Activated T-cell treated with anti-CD3 and anti-CD28 coated beads, Interleukin-2, amount 50 U/mL, for 24 hours (primary cell): ENCODE measurements around the gene FAM221A.
"Not testable (repeated sequence)": the region's sequence is repeated elsewhere in the genome, so short reads cannot be mapped to it uniquely, and the experiment has no call there.

Experiments used
- DNase-seq: peaks from one replicate; pipeline ENCODE4 v3.0.0-alpha.2; 2020
- H3K27ac Mint-ChIP-seq: 2 replicates; pipeline ENCODE4 v1.8.0; 2020; ENCODE audit warnings: mild to moderate bottlenecking, mixed read lengths
- H3K27me3 Mint-ChIP-seq: 2 replicates; pipeline ENCODE4 v1.8.0; 2020; ENCODE audit warnings: mixed read lengths
- H3K36me3 Mint-ChIP-seq: 2 replicates; pipeline ENCODE4 v1.8.0; 2020; ENCODE audit warnings: low read depth, mixed read lengths
- H3K4me1 Mint-ChIP-seq: 2 replicates; pipeline ENCODE4 v1.8.0; 2020; ENCODE audit warnings: low read depth, mixed read lengths
- H3K4me3 Mint-ChIP-seq: 2 replicates; pipeline ENCODE4 v1.8.0; 2020; ENCODE audit warnings: mild to moderate bottlenecking, moderate library complexity, mixed read lengths
- H3K9me3 Mint-ChIP-seq: 2 replicates; pipeline ENCODE4 v1.8.0; 2020; ENCODE audit warnings: mixed read lengths

The FAM221A gene

DNA sequence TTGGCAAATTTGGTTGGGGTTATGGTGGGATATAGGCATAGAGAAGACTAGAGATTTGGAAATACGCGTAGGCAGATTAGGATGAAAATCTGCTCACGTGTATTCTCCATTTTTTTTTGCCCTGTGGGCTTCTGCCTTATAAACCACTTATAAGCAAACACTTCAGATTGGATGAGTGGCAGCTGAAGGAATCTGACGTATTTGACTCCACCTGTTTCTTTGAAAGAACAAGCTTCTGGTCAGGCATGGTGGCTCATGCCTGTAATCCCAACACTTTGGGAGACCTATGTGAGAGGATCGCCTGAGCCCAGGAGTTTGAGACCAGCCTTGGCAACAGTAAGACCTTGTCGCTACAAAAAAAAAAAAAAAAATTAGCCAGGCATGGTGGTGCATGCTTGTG lies 35.1 kb downstream of the FAM221A start:
- no peaks in the 10 kb centered on the region for H3K27me3 Mint-ChIP-seq
- H3K4me1 Mint-ChIP-seq = no peaks in the 10 kb centered on the region
- H3K36me3 Mint-ChIP-seq = no peaks in the 10 kb centered on the region
- H3K9me3 Mint-ChIP-seq = no peaks in the 10 kb centered on the region
- no peak overlapping the region for H3K27ac Mint-ChIP-seq
- DNase-seq = no peak
- H3K4me3 Mint-ChIP-seq = no peak overlapping the region

DNA sequence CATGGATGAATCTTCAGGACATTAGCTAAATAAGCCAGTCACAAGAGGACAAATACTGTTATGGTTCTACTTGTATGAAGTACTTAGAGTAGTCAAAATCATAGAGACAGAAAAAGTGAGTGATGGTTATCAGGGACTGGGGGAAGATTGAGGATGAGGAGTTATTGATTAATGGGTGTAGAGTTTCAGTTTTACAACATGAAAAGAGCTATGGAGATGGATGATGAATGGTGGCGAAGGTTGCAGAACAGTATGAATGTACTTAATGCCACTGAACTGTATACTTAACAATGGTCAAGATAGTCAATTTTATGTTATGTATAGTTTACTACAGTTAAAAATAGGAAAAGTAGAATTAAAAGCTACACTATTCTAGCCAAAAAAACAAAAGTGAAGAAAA lies 37.8 kb downstream of the FAM221A start:
- no peaks in the 10 kb centered on the region for H3K27me3 Mint-ChIP-seq
- no peaks in the 10 kb centered on the region for H3K36me3 Mint-ChIP-seq
- H3K4me3 Mint-ChIP-seq = no peak overlapping the region
- no peaks in the 10 kb centered on the region for H3K9me3 Mint-ChIP-seq
- H3K27ac Mint-ChIP-seq = no peak overlapping the region
- DNase-seq = no peak
- H3K4me1 Mint-ChIP-seq = no peaks in the 10 kb centered on the region

GRCh38 chr7:23721456-23721855 lies 41.5 kb downstream of the FAM221A start:
- H3K36me3 Mint-ChIP-seq = no peaks in the 10 kb centered on the region
- no peaks in the 10 kb centered on the region for H3K9me3 Mint-ChIP-seq
- no peak for DNase-seq
- H3K4me1 Mint-ChIP-seq = no peaks in the 10 kb centered on the region
- H3K4me3 Mint-ChIP-seq = no peak overlapping the region
- H3K27me3 Mint-ChIP-seq = no peaks in the 10 kb centered on the region
- H3K27ac Mint-ChIP-seq = no peak overlapping the region

GRCh38 chr7:23722587-23723216 lies 42.7 kb downstream of the FAM221A start:
- DNase-seq, H3K4me3 Mint-ChIP-seq, H3K27me3 Mint-ChIP-seq, H3K36me3 Mint-ChIP-seq, H3K9me3 Mint-ChIP-seq, H3K27ac Mint-ChIP-seq, H3K4me1 Mint-ChIP-seq: not testable (repeated sequence)

- not testable (repeated sequence) for DNase-seq, H3K36me3 Mint-ChIP-seq, H3K4me3 Mint-ChIP-seq, H3K4me1 Mint-ChIP-seq, H3K27ac Mint-ChIP-seq, H3K27me3 Mint-ChIP-seq, H3K9me3 Mint-ChIP-seq
These were observed 44.1 kb downstream of the FAM221A start for GRCh38 chr7:23724113-23724512.

GRCh38 chr7:23742051-23742450 lies 62.1 kb downstream of the FAM221A start:
- Mint-ChIP-seq H3K4me3 (no peak overlapping the region), H3K9me3 (peaks cover 23% of the 10 kb centered on the region), H3K4me1 (no peaks in the 10 kb centered on the region), H3K27me3 (no peaks in the 10 kb centered on the region), H3K36me3 (peaks cover 3% of the 10 kb centered on the region), H3K27ac (no peak overlapping the region)
- DNase-seq = no peak

DNA sequence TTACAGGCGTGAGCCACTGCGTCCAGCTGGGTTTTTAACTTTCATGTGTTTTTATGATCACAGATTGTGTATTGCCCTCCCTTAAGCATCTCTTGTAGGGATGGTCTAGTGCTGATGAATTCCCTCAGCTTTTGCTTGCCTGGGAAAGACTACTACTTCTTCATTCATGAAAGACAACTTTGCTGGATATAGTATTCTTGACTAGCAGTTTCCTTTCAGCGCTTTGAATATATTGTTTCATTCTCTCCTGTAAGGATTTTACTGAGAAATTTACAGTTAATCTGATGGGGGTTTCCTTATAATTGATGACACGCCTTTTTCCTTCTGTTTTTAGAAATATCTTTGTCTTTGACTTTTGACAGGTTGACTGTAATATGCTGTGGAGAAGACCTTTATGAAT lies 63.2 kb downstream of the FAM221A start:
- Mint-ChIP-seq H3K27me3 (no peaks in the 10 kb centered on the region), H3K4me3 (no peak overlapping the region), H3K27ac (no peak overlapping the region), H3K9me3 (peaks cover 23% of the 10 kb centered on the region), H3K36me3 (peaks cover 3% of the 10 kb centered on the region), H3K4me1 (no peaks in the 10 kb centered on the region)
- DNase-seq = no peak

- Mint-ChIP-seq H3K4me3 (no peak overlapping the region), H3K27me3 (no peaks in the 10 kb centered on the region), H3K36me3 (peaks cover 3% of the 10 kb centered on the region), H3K4me1 (no peaks in the 10 kb centered on the region), H3K27ac (no peak overlapping the region), H3K9me3 (peaks cover 23% of the 10 kb centered on the region)
- DNase-seq = no peak
These were observed 66.6 kb downstream of the FAM221A start for GRCh38 chr7:23746629-23747028.

DNA sequence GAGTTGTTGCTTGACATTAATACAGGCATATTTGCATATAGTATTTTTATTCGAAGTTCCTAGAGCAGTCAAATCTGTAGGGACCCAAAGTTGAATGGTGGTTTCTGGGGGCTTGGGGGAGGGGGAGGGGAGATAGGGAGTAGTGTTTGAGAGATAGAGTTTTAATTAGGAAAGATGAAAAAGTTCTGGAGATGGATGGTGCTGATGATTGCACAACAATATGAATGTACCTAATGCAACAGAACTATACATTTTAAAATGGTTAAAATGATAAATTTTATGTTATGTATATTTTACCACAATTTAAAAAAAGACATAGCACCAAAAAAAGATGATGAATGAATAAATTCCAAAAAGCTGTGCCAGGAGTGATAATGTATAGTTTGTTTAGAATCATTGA lies 71.9 kb downstream of the FAM221A start:
- Mint-ChIP-seq H3K9me3 (no peaks in the 10 kb centered on the region), H3K4me3 (no peak overlapping the region), H3K4me1 (peaks cover 3% of the 10 kb centered on the region), H3K27ac (no peak overlapping the region), H3K36me3 (peaks cover 7% of the 10 kb centered on the region), H3K27me3 (no peaks in the 10 kb centered on the region)
- DNase-seq = no peak
